PC-9 (cell line): ENCODE results near the gene GGCT.

Experiments used
- CTCF ChIP-seq: fragments of 200-600 bp; sonication (generic); conservative IDR thresholded peaks from 2 replicates; pipeline ENCODE4 v1.6.1; 2017; ENCODE audit warnings: mixed run types, antibody characterized with exemption, mild to moderate bottlenecking, moderate library complexity
- EZH2 ChIP-seq: fragments of 200-600 bp; sonication (generic); IDR thresholded peaks from 2 replicates; pipeline ENCODE4 v1.8.0; 2017; ENCODE audit warnings: antibody characterized with exemption, low read depth

GRCh38 chr7:30525429-30525828 lies 20.8 kb upstream of the GGCT start:
- no peak for TF ChIP-seq CTCF
- no peak for TF ChIP-seq EZH2
